ENCODE measurements around the gene CARHSP1.
A peak's percentile ranks its signal among the peaks of the same experiment; 100 is the strongest.
"Not testable (repeated sequence)": the region's sequence is repeated elsewhere in the genome, so short reads cannot be mapped to it uniquely, and the experiment has no call there.

Gene CARHSP1

GRCh38 chr16:8868416-8869211 lies at the start of gene CARHSP1:
Gene CARHSP1 (minus strand): TSS chr16:8869006. CDS start chr16:8859328, 9,678 bp downstream.
- no peaks in the 10 kb centered on the region for H3F3A ChIP-seq (ENCODE audit: low read depth)

GRCh38 chr16:8917336-8917735 lies 48.5 kb upstream of the CARHSP1 start:
- H3K4me2 ChIP-seq (ENCODE audit: low read depth, low read length, poor library complexity, severe bottlenecking); H3K4me3 ChIP-seq (ENCODE audit: low read length, poor library complexity, severe bottlenecking); H3F3A ChIP-seq (ENCODE audit: low read depth); H3K27me3 ChIP-seq (ENCODE audit: insufficient read depth, low read length, poor library complexity, severe bottlenecking); H2AFZ ChIP-seq (ENCODE audit: low read length); H3K79me2 ChIP-seq (ENCODE audit: insufficient read depth, low read length); H3K4me1 ChIP-seq (ENCODE audit: insufficient read depth, low read length, poor library complexity, severe bottlenecking); H4K20me1 ChIP-seq (ENCODE audit: insufficient read depth, low read length, poor library complexity, severe bottlenecking); H3K9me3 ChIP-seq (ENCODE audit: insufficient read depth, low read depth, low read length); H3K9me2 ChIP-seq (replicated peaks; ENCODE audit: low read depth, low read length); H3K9ac ChIP-seq (ENCODE audit: low read depth, low read length, poor library complexity, severe bottlenecking): not testable (repeated sequence)
- H3K36me3 ChIP-seq (ENCODE audit: insufficient read depth, low read length): peaks cover 84% of the 10 kb centered on the region; the same call in 1 of the 2 replicates

More at GRCh38 chr16:8868416-8869211, at the start of gene CARHSP1:
- Histone ChIP-seq H3K9me2 (replicated peaks; ENCODE audit: low read depth, low read length) (no peaks in the 10 kb centered on the region), H3K9ac (ENCODE audit: low read depth, low read length, poor library complexity, severe bottlenecking) (peak within 1 kb of the TSS; percentile 92), H2AFZ (ENCODE audit: low read length) (peak within 1 kb of the TSS; percentile 80; the same call in 1 of the 2 replicates), H3K79me2 (ENCODE audit: insufficient read depth, low read length) (peaks cover 45% of the 10 kb centered on the region), H3K27me3 (ENCODE audit: insufficient read depth, low read length, poor library complexity, severe bottlenecking) (no peaks in the 10 kb centered on the region), H4K20me1 (ENCODE audit: insufficient read depth, low read length, poor library complexity, severe bottlenecking) (peaks cover 30% of the 10 kb centered on the region), H3K4me2 (ENCODE audit: low read depth, low read length, poor library complexity, severe bottlenecking) (peak within 1 kb of the TSS; percentile 85), H3K9me3 (ENCODE audit: insufficient read depth, low read depth, low read length) (no peaks in the 10 kb centered on the region), H3K36me3 (ENCODE audit: insufficient read depth, low read length) (no peaks in the 10 kb centered on the region), H3K4me1 (ENCODE audit: insufficient read depth, low read length, poor library complexity, severe bottlenecking) (peaks cover 14% of the 10 kb centered on the region), H3K4me3 (ENCODE audit: low read length, poor library complexity, severe bottlenecking) (peak within 1 kb of the TSS; percentile 94)
- TF ChIP-seq CTCF (conservative IDR thresholded peaks at IDR 0.05; ENCODE audit: low read length) (no peak), EZH2phosphoT487 (IDR thresholded peaks at IDR 0.05; ENCODE audit: borderline replicate concordance) (no peak)

DNA sequence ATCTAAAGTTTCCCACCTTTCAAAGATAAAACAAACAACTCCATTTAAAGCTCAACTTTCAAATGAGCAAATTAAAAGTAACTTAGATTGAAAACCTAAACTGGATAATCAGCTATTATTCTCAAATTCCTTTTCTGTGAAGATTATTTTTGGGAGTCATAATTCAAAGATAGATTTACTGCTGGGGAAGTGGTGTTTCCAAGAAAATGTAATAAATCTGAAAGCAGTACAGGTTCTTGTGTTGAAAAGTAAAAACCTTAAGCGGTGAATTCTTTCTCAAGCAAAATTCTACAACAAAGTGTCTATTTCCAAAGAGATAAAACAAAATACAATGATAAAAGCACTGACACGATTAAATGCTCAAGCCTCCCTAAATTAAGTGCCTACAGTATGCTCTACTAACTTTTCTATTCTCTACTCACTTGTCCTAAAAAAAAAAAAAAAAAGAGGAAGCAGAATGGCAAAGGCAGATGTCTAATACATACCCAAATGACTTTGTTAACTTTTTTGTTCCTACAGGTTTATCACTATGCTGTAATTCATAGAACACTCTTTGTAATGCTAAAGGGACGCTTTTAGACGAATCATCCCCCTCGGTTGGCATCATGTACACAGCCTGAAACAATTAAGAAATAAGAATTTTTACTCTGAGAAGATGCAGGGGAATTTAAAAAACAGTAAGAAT lies 47.9 kb upstream of the CARHSP1 start:
- H3K36me3 ChIP-seq (ENCODE audit: insufficient read depth, low read length): peaks cover 83% of the 10 kb centered on the region; the same call in 1 of the 2 replicates
- H3K27me3 ChIP-seq (ENCODE audit: insufficient read depth, low read length, poor library complexity, severe bottlenecking): no peaks in the 10 kb centered on the region
- H3F3A ChIP-seq (ENCODE audit: low read depth): no peaks in the 10 kb centered on the region
- H3K9ac ChIP-seq (ENCODE audit: low read depth, low read length, poor library complexity, severe bottlenecking): no peak overlapping the region
- H4K20me1 ChIP-seq (ENCODE audit: insufficient read depth, low read length, poor library complexity, severe bottlenecking): no peaks in the 10 kb centered on the region
- H3K79me2 ChIP-seq (ENCODE audit: insufficient read depth, low read length): no peaks in the 10 kb centered on the region
- H3K4me1 ChIP-seq (ENCODE audit: insufficient read depth, low read length, poor library complexity, severe bottlenecking): no peaks in the 10 kb centered on the region
- no peak overlapping the region for H2AFZ ChIP-seq (ENCODE audit: low read length)
- TF ChIP-seq EZH2phosphoT487 (IDR thresholded peaks at IDR 0.05; ENCODE audit: borderline replicate concordance) (no peak), CTCF (conservative IDR thresholded peaks at IDR 0.05; ENCODE audit: low read length) (no peak)
- no peaks in the 10 kb centered on the region for H3K9me2 ChIP-seq (replicated peaks; ENCODE audit: low read depth, low read length)
- no peak overlapping the region for H3K4me2 ChIP-seq (ENCODE audit: low read depth, low read length, poor library complexity, severe bottlenecking)
- H3K9me3 ChIP-seq (ENCODE audit: insufficient read depth, low read depth, low read length): no peaks in the 10 kb centered on the region
- no peak overlapping the region for H3K4me3 ChIP-seq (ENCODE audit: low read length, poor library complexity, severe bottlenecking)

All from Loucy (cell line).